HepG2 (cell line): ENCODE measurements around the gene YPEL3. TPM values are rescaled to one million over a fixed set of nuclear protein-coding genes. Genes with fewer than 3 reads are reported as not detected.
A peak's percentile ranks its signal among the peaks of the same experiment; 100 is the strongest.

Experiments
- CBFB ChIP-seq: sonication (generic); formaldehyde crosslinking; IDR thresholded peaks from 2 replicates; pipeline ENCODE4 v1.4.0; 2020; ENCODE audit warnings: missing genetic modification reagents
- CTCF ChIP-seq: sonication (generic); formaldehyde crosslinking; IDR thresholded peaks from 2 replicates; pipeline ENCODE4 v1.5.0; 2020; ENCODE audit warnings: mild to moderate bottlenecking, missing genetic modification reagents, moderate library complexity
- DMTF1 ChIP-seq: sonication (generic); formaldehyde crosslinking; IDR thresholded peaks from 2 replicates; pipeline ENCODE4 v1.4.0; 2020; ENCODE audit warnings: mild to moderate bottlenecking, missing genetic modification reagents
- ISL2 ChIP-seq: sonication (generic); formaldehyde crosslinking; IDR thresholded peaks from 2 replicates; pipeline ENCODE4 v1.5.0; 2020; ENCODE audit warnings: missing genetic modification reagents
- SOX5 ChIP-seq: IDR thresholded peaks from 2 replicates; pipeline ENCODE4 v1.6.1; 2016; ENCODE audit warnings: borderline replicate concordance
- SP1 ChIP-seq, 2 experiments: fragments of 450-650 bp in 1 of 2; sonication (generic) in 1 of 2; formaldehyde crosslinking in 1 of 2; IDR thresholded peaks; 2 replicates each; pipeline versions ENCODE4 v1.4.0 to v1.6.1; 2016 to 2020; ENCODE audit warnings: missing genetic modification reagents in 1 of 2
- ZNF142 ChIP-seq: sonication (generic); formaldehyde crosslinking; IDR thresholded peaks from 2 replicates; pipeline ENCODE4 v1.4.0; 2020; ENCODE audit warnings: missing genetic modification reagents
- ZNF687 ChIP-seq: sonication (generic); formaldehyde crosslinking; IDR thresholded peaks from 2 replicates; pipeline ENCODE4 v1.5.1; 2020; ENCODE audit warnings: mild to moderate bottlenecking, missing genetic modification reagents, moderate library complexity
- ZNF746 ChIP-seq: sonication (generic); formaldehyde crosslinking; IDR thresholded peaks from 2 replicates; pipeline ENCODE4 v1.8.0; 2022; ENCODE audit warnings: mild to moderate bottlenecking, missing genetic modification reagents
- ZNF800 ChIP-seq: sonication (generic); formaldehyde crosslinking; IDR thresholded peaks from 2 replicates; pipeline ENCODE4 v1.4.0; 2020; ENCODE audit warnings: missing genetic modification reagents
- ZSCAN25 ChIP-seq: sonication (generic); formaldehyde crosslinking; IDR thresholded peaks from 2 replicates; pipeline ENCODE4 v1.8.0; 2022; ENCODE audit warnings: mild to moderate bottlenecking, missing genetic modification reagents
- polyA plus RNA-seq, 8 experiments: library from polyadenylated mRNA; depleted of rRNA in 3 of 8; stranded (reverse) in 7 of 8; unstranded in 1 of 8; fragments of >200 nt; fragmentation: Illumina TruSeq in 4 of 8; extraction: Trizol in 4 of 8; gene quantifications; 2 replicates each; pipeline versions ENCODE4 v1.2.1 to v1.2.3, GENCODE V29; 2011 to 2016; ENCODE audit warnings: low read depth in 4 of 8, missing spikeins in 1 of 8, mixed read lengths in 1 of 8; ENCODE audit not compliant: insufficient read depth in 1 of 8
- total RNA-seq, 5 experiments: library from RNA; depleted of rRNA; stranded (reverse); fragments of >200 nt; fragmentation: Illumina TruSeq; extraction: Trizol; gene quantifications; 2 replicates each; pipeline ENCODE4 v1.2.3, GENCODE V29; 2016; ENCODE audit warnings: low read depth in 1 of 5

The YPEL3 gene
- total and polyA plus RNA-seq, 2 of the 13 experiments (the other 11 are each of a cell fraction or from before 2014, with no cell fraction given) = 5.4 to 47.0 TPM

- TF ChIP-seq ZNF687 (CRISPR knock-in tag) (peak; percentile 90), SOX5 (no peak), ZNF800 (peak; percentile 54; the same call in 1 of the 2 replicates), CTCF (CRISPR knock-in tag) (0 out of 2 replicates have a peak, but pooled peaks have one; percentile 18), ZNF142 (0 out of 2 replicates have a peak, but pooled peaks have one; percentile 53), CBFB (CRISPR knock-in tag) (no peak), ISL2 (CRISPR knock-in tag) (no peak), ZNF746 (CRISPR knock-in tag) (0 out of 2 replicates have a peak, but pooled peaks have one; percentile 22), SP1 (IDR thresholded peaks at IDR 0.05) (no peak), SP1 (CRISPR knock-in tag; IDR thresholded peaks at IDR 0.05) (peak; percentile 16; the same call in 1 of the 2 replicates), ZSCAN25 (0 out of 2 replicates have a peak, but pooled peaks have one; percentile 45), DMTF1 (CRISPR knock-in tag) (no peak)
Observed at GRCh38 chr16:30088832-30089624, 7.0 kb downstream of the YPEL3 start (continued).
